NCI-H1694 treated with DMSO at 0.1 percent for 48 hours (cell line): ENCODE measurements around the gene OARD1.

Source experiments
- DNase-seq: peaks from one replicate; lab custom pipeline; 2025; lab: John Stamatoyannopoulos, UW

OARD1 gene

DNA sequence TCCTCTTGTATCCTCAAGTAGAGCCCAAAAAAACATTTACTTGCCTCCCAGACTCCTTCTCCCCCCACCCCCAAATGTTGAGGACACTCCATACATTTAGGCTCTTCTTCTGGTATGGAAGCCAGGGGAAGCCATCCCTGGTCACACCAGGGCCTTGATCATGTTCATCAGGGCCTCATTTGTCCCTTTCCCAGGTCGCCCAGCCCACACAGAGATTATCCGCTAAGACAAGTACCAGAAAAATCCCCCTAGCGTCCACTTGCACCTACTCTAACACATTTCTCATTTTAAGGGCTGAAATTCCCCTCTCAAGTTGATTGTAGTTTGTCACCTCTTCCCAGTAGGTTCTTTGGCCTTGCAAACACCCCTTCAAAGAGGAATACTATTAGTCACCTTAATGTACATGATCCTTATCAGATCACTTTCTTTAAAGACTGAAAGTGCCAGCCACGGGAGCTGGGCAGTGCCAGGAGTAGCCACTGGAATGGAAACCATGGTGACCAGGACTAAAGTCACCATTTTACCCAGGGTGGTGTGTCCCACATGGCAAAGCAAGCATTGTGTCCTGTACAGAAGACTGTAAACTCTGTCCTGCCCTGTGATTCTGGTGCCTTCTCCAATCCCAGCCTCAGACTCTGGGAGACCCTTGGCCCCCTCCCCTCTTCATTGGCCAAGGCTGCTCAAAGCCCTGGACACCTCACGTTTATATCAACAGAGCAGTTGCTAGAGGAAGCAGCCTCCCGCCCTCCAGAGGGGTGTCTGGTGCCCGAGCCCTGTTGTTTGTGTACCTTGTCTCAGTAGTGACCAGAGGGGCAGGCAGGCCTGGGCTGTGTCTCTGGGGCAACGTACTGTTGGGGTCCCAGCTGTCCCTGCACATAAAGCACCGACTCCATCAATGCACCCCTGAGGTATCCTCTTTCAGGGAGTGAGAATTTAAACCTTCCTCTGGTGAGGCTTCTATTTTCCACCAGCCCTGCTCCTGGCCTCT lies 24.1 kb downstream of the OARD1 start:
- DNase-seq, result no peak

GRCh38 chr6:41047306-41047705 lies 24.9 kb downstream of the OARD1 start:
- no peak for DNase-seq

DNA sequence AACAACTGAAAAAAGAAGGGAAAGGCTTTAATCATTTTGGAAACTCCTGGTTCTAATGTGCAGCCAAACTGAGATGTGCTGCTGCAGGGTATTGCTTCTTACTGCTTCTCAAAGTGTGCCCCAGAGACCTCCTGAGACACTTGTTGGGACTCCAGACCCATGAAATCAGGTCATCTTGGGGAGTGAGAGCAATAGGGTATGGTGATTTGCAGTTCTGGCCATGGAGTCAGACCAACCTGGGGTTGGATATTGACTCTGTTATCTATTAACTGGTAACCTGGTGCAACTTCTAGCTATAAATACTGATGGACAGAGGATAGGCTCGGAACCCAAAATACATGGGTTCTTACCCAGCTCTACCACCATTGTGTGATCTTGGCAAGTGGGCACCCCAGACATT lies 26.1 kb downstream of the OARD1 start:
- DNase-seq, result no peak

DNA sequence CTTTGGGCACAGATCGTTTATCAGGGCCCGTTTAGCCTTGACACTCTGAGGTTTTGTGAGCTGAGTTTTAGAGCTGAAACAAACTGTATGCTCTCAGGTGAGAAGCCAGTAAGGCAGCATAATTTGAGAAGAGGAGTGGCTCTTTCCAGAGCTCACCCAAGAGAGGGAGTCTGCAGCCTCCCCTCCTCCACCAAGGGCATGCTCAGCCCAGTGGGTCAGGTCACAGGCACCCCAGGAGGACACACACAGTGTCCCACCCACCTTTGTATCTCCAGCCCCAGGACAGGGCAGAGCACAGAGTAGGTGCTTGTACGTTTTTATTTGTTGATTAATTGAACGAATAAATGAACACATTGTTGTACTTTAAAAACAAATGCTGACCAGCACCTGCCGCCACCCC lies 26.5 kb downstream of the OARD1 start:
- DNase-seq, result no peak

DNA sequence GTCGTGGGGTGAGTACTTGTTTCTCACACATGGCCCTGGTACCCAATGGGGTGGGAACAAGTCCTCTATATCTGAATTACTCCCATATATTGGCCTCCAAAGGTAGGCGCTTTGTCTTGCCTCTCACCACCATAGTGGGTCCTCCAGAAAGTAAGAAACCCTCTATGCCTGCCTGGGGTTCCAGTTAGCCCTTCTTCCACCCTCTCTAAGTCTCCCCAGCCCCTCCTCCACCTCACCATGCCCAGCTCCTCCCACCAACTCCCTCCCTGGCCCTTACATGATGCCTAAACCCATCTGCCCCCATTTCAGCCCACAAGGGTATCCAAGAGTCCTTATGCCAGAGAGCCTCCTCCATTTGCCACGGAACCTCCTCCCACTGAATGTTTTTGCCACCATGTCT lies 29.0 kb downstream of the OARD1 start:
- no peak for DNase-seq

GRCh38 chr6:41042226-41043055 lies 29.7 kb downstream of the OARD1 start, which contains the start of gene TSPO2:
TSS of gene TSPO2 (plus strand) at chr6:41042467. CDS start at chr6:41042986, 519 bp downstream.
- no peak for DNase-seq

DNA sequence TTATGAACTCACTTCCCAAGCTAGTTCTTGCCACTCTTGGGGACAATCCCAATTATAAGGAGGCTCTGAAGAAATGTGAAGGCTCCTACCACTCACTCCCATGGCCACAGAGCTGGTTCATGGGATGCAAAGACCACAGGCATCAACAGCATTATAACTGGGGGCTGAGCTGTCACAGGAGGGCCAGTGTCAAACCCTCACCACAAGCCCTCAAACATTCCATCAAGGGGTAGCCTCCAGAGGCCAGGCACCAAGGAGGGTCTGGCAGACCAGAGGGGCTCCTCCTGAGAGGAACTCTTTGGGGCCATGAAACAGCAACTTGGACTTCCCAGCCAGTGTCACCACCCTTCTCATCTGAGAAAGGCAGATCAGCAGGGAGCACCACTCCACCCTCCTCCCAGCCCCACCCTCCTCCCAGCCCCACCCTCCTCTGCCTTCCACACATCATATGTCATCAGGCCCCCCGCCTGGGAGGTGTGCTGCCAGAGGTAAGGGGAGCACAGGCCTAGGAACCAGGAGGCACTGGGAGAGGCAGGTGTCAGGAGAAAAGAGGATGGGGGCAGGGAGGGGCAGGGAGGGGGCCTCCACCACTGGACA lies 31.1 kb downstream of the OARD1 start:
- no peak for DNase-seq

GRCh38 chr6:41040101-41040939 lies 31.8 kb downstream of the OARD1 start:
- DNase-seq, result no peak

DNA sequence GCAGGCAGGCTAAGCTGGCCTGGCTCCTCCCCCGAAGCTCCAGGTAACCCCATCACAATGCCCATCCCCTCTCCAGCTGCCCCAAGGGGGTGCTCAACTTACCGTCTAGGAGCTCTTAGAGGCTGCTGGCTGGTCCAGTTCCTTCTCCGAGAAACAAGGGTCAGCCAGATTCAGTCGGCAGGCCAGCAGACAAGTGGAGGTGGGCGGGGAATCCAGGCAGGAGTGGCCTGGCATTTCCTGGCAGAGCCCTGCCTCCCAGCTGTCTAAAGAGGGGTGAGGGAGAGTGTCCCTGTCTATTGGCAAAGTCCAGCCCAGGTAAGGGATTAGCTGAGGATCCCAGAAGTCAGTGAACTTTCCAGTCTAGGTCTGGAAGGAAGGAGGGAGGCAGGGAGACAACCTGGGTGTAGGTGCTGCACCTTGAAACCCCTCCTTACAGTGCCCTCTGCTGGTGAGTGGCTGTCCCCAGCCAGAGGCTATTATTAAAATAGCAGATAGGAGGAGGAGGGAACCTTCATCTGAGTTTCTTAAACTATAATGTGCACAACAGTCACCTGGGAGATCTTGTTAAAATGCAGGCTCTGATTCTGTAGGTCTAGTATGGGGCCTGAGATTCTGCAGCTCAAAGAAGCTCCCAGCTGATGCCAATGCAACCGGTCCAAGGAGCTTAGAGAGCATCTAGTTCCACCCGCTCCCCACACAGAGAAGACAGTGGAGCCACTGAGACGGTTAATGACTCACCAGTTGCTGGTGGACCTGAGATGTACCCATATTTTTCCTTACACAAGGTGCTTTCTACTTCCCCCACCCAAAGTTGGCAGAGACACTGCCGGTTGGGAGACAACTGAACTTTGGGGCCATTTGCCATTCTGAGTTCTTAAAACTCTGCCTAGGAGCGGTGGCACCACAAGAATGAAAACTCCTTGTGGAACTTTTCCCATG lies 32.8 kb downstream of the OARD1 start, which contains the start of gene UNC5CL:
UNC5CL (minus strand) TSS at position 162 of the 939 bp plus-strand sequence. CDS start 4,147 bp downstream, outside the sequence.
- no peak for DNase-seq

DNA sequence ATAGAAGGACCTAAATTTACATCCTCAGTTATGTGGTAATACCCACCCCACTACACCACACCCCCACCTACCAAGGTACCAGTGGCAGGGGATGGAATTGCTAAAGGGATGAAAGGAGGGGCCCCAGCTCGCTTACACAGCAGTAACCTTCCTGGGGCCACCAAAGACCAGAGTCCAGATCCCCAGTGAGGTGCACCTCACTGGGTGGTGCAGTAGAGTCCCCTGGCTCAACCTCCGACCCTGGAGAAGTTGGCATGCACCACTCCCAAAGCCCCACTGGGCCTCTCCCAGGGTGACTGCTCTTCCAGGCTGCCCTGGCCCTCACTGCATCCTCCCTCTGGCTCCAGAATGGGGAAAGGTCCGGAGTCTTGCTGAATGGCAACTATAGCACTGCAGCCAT lies 34.0 kb downstream of the OARD1 start:
- no peak for DNase-seq

GRCh38 chr6:41037107-41037900 lies 34.9 kb downstream of the OARD1 start:
- no peak for DNase-seq

DNA sequence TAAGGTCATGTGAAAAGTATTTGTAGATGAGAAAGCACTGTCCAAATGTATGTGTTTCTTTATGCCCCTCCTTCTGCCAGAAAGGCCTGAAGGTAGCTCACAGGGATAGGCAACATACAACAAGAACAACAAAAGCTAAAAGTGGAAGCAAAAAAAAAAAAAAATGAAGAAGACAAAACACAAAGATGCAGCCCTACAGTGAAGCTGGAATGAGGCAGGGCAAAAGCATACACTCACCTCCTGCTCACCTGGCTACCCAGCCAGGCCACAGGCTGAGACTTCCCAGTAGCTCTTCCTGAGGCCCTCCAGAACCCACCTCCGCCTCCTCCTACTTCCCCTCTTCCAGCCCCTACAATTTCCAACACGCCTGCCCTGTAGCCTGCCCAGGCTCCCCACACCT lies 35.6 kb downstream of the OARD1 start:
- no peak for DNase-seq

GRCh38 chr6:41036186-41036585 lies 36.0 kb downstream of the OARD1 start:
- no peak for DNase-seq

GRCh38 chr6:41033776-41034175 lies 38.4 kb downstream of the OARD1 start:
- no peak for DNase-seq

GRCh38 chr6:41032830-41033229 lies 39.3 kb downstream of the OARD1 start:
- no peak for DNase-seq

GRCh38 chr6:41028561-41029412 lies 43.4 kb downstream of the OARD1 start:
- DNase-seq, result no peak

DNA sequence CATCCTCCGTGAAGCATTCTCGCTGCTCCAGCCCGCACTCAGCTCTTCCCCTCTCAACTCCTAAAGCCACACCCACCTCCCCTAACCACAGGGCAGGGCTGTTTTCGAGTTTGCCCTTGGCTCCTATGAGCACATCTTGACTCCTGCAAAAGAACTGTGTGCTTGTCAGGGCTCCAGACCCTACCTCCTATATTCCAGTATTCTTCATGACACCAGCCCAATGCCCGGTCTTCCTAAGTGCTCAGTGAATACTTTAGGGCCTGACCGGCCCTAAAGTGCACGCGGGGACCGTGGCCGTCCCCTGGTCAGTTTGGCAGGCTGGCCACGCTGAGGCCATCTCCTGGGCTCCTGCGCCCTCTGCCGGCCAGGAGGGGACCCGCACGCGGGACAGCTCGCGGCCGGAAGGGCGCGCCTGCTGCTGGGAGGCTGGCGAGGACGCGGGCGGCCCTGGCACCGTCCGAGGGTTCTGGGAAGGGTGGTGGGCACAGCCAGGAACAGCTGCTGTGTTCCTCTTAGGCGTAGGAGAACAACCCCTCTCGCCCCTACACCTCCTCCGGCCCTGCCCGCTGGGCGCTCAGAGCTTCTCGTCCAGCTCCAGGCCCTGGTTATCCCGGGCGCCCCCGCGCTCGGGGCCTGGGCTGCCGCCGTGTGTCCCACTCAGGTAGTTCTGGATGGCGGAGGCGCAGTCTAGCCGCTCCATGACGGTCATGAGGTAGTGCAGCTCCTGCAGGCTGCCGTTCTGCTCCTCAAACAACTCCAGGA lies 44.2 kb downstream of the OARD1 start:
- DNase-seq, result no peak

- DNase-seq, result no peak
Measured at GRCh38 chr6:41027241-41027640, 44.9 kb downstream of the OARD1 start.
